Keratinocyte (primary cell): Measurements from ENCODE around the gene SLC41A3. TPM values are rescaled to one million over a fixed set of nuclear protein-coding genes. Genes with fewer than 3 reads are reported as not detected.

Experiments used
- DNase-seq: peaks from one replicate; pipeline ENCODE4 v3.0.0-alpha.2; 2011; ENCODE audit warnings: low read depth, missing footprints, low spot score
- FAIRE-seq: peaks from 2 replicates; lab custom pipeline; 2011; peaks lifted over from hg19 to GRCh38; lab: Jason Lieb, UNC
- H2AFZ ChIP-seq: 2 replicates; pipeline ENCODE4 v1.6.0; 2012; ENCODE audit warnings: low read length, control low read depth, inconsistent platforms; ENCODE audit not compliant: control insufficient read depth
- H3K27ac ChIP-seq: 2 replicates; pipeline ENCODE4 v1.5.1; 2011; ENCODE audit warnings: low read length; ENCODE audit not compliant: control insufficient read depth, insufficient read depth
- H3K27me3 ChIP-seq: 3 replicates; pipeline ENCODE4 v1.6.0; 2011; ENCODE audit warnings: low read length; ENCODE audit not compliant: control insufficient read depth, insufficient read depth; ENCODE audit errors: extremely low read depth
- H3K36me3 ChIP-seq, 2 experiments: 2 replicates in 1 of 2; 3 replicates in 1 of 2; pipeline ENCODE4 v1.5.1; 2011; ENCODE audit warnings: low read length in 2 of 2, mild to moderate bottlenecking in 1 of 2; ENCODE audit not compliant: control insufficient read depth in 2 of 2, insufficient read depth in 2 of 2; ENCODE audit errors: extremely low read depth in 1 of 2
- H3K4me1 ChIP-seq: 3 replicates; pipeline ENCODE4 v1.5.1; 2011; ENCODE audit warnings: low read length; ENCODE audit not compliant: control insufficient read depth, insufficient read depth; ENCODE audit errors: extremely low read depth
- H3K4me2 ChIP-seq: 3 replicates; pipeline ENCODE4 v1.6.0; 2011; ENCODE audit warnings: low read depth, low read length; ENCODE audit not compliant: control insufficient read depth, insufficient read depth; ENCODE audit errors: extremely low read depth
- H3K4me3 ChIP-seq, 3 experiments: fragments of 200-600 bp in 1 of 3; sonication (generic) in 1 of 3; 2 replicates in 2 of 3; 3 replicates in 1 of 3; pipeline ENCODE4 v1.5.1; 2011 to 2016; ENCODE audit warnings: low read length in 3 of 3, mild to moderate bottlenecking in 3 of 3, control low read depth in 2 of 3, inconsistent platforms in 1 of 3, low read depth in 1 of 3, mixed read lengths in 1 of 3, mixed run types in 1 of 3, moderate library complexity in 1 of 3; ENCODE audit not compliant: control insufficient read depth in 2 of 3, insufficient read depth in 2 of 3; ENCODE audit errors: extremely low read depth in 1 of 3
- H3K79me2 ChIP-seq: 2 replicates; pipeline ENCODE4 v1.6.0; 2012; ENCODE audit warnings: low read length; ENCODE audit not compliant: control insufficient read depth, insufficient read depth
- H3K9ac ChIP-seq: 3 replicates; pipeline ENCODE4 v1.6.0; 2011; ENCODE audit warnings: low read length; ENCODE audit not compliant: control insufficient read depth, insufficient read depth; ENCODE audit errors: extremely low read depth
- H3K9me1 ChIP-seq: 3 replicates; pipeline ENCODE4 v1.6.0; 2011; ENCODE audit warnings: low read length; ENCODE audit not compliant: control insufficient read depth, insufficient read depth; ENCODE audit errors: extremely low read depth
- H3K9me3 ChIP-seq: 2 replicates; pipeline ENCODE4 v1.5.1; 2012; ENCODE audit warnings: low read depth, low read length; ENCODE audit not compliant: control insufficient read depth
- H4K20me1 ChIP-seq: 3 replicates; pipeline ENCODE4 v1.6.0; 2011; ENCODE audit warnings: low read length; ENCODE audit not compliant: control insufficient read depth, insufficient read depth; ENCODE audit errors: extremely low read depth
- EZH2 ChIP-seq: IDR thresholded peaks from one replicate; pipeline ENCODE4 v1.6.1; 2012; ENCODE audit warnings: inconsistent platforms, mild to moderate bottlenecking, low read length, moderate library complexity
- dilution Hi-C: fragments of 300-500 bp; cut with MboI; formaldehyde crosslinking; loops from one replicate; pipeline ENCODE4 v1.7.0; 2020; ENCODE audit warnings: low sequenced_read_pairs; ENCODE audit not compliant: extremely low pct_ligation_motif_present
- polyA plus RNA-seq, 5 experiments: library from polyadenylated mRNA; depleted of rRNA in 3 of 5; stranded (reverse) in 3 of 5; stranded (forward) in 1 of 5; unstranded in 1 of 5; fragments of >200 nt; gene quantifications; 1 replicate in 1 of 5; 2 replicates in 3 of 5; 3 replicates in 1 of 5; pipeline versions ENCODE4 v1.2.1 to v1.2.3, GENCODE V29; 2011 to 2012; ENCODE audit warnings: missing spikeins in 2 of 5, low read depth in 1 of 5, low replicate concordance in 1 of 5
- TF ChIP-seq, protein P1 (sequence below), 3 experiments: IDR thresholded peaks in 1 of 3; conservative IDR thresholded peaks in 1 of 3; optimal IDR thresholded peaks in 1 of 3; 2 replicates in 2 of 3; 3 replicates in 1 of 3; pipeline versions ENCODE3 to v1.5.1; 2011; ENCODE audit warnings: low read length in 3 of 3, mild to moderate bottlenecking in 3 of 3, moderate library complexity in 2 of 3, control low read depth in 1 of 3, inconsistent platforms in 1 of 3; ENCODE audit not compliant: insufficient read depth in 2 of 3; ENCODE audit errors: extremely low read depth in 1 of 3

The SLC41A3 gene
- polyA plus RNA-seq, 1 donor (not counting 4 experiments of a cell fraction or from before 2014, with no cell fraction given) = 30.2 TPM

DNA sequence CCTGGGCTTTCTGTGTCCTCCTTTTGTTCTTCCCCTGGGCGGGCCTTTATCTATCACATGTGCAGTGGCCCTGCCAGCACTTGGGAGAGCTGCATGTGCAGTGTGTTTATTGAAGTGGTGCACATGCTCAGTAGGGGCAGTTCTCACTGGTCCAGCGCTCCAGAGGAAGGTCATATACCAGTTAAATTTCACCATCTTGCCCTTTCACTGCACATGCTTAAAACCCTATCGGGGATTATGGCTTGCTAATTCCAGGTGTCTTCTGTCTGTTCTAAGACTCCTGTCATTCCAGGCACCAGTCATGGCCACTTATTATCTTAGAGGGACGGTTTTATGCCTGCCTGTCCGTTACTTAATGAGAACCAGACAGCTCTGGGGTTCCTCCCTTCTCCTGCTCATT, 62.7 kb downstream of the SLC41A3 start:
- Histone ChIP-seq H4K20me1 (no peaks in the 10 kb centered on the region), H2AFZ (no peak overlapping the region), H3K36me3 (peaks cover 2 to 8% of the 10 kb centered on the region in 2 experiments), H3K27ac (no peak overlapping the region), H3K79me2 (no peaks in the 10 kb centered on the region), H3K4me2 (no peak overlapping the region), H3K27me3 (no peaks in the 10 kb centered on the region), H3K4me3 (no peak overlapping the region), H3K9me1 (no peaks in the 10 kb centered on the region), H3K9me3 (no peaks in the 10 kb centered on the region), H3K4me1 (no peaks in the 10 kb centered on the region), H3K9ac (no peak overlapping the region)
- dilution Hi-C loops = no loop called here
- TF ChIP-seq, protein P1, sequence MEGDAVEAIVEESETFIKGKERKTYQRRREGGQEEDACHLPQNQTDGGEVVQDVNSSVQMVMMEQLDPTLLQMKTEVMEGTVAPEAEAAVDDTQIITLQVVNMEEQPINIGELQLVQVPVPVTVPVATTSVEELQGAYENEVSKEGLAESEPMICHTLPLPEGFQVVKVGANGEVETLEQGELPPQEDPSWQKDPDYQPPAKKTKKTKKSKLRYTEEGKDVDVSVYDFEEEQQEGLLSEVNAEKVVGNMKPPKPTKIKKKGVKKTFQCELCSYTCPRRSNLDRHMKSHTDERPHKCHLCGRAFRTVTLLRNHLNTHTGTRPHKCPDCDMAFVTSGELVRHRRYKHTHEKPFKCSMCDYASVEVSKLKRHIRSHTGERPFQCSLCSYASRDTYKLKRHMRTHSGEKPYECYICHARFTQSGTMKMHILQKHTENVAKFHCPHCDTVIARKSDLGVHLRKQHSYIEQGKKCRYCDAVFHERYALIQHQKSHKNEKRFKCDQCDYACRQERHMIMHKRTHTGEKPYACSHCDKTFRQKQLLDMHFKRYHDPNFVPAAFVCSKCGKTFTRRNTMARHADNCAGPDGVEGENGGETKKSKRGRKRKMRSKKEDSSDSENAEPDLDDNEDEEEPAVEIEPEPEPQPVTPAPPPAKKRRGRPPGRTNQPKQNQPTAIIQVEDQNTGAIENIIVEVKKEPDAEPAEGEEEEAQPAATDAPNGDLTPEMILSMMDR (optimal IDR thresholded peaks at IDR 0.05 in 1 of 3, IDR thresholded peaks at IDR 0.05 in 1 of 3, conservative IDR thresholded peaks at IDR 0.05 in 1 of 3; ENCODE audit: extremely low read depth in 1 of 3, insufficient read depth in 2 of 3, low read length in 3 of 3) = no peak
- TF ChIP-seq EZH2 = no peak
- no peak for FAIRE-seq
- DNase-seq = no peak

DNA sequence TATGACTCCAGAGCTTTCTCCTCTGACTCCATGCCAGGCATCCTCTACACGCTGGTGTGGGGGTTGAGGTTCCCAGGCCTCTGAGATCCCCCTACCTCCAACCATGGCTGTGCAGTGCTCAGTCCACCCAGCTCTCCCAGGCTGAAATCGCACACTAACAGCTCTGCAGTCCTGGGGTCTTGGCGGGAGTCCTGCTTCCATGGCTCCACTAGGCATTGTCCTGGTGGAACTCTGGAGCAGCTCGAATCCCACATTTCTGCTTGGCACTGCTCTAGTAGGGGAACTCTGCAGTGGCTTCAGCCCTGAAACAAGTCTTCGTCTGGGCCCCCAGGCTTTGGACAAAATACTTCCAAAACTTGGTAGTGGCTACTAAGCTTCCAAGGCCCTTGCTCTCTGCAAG, 64.2 kb downstream of the SLC41A3 start:
- TF ChIP-seq, protein P1 (optimal IDR thresholded peaks at IDR 0.05 in 1 of 3, IDR thresholded peaks at IDR 0.05 in 1 of 3, conservative IDR thresholded peaks at IDR 0.05 in 1 of 3; ENCODE audit: extremely low read depth in 1 of 3, insufficient read depth in 2 of 3, low read length in 3 of 3) = no peak
- no peak for TF ChIP-seq EZH2

More for the DNA sequence above, 64.2 kb downstream of the SLC41A3 start:
- dilution Hi-C loops = no loop called here
- no peaks in the 10 kb centered on the region for H4K20me1 ChIP-seq
- FAIRE-seq (no peak), DNase-seq (no peak)
- no peaks in the 10 kb centered on the region for H3K9me1 ChIP-seq
- no peak overlapping the region for H3K4me3 ChIP-seq
- H3K79me2 ChIP-seq = no peaks in the 10 kb centered on the region
- no peak overlapping the region for H3K27ac ChIP-seq
- H3K36me3 ChIP-seq = peaks cover 2 to 6% of the 10 kb centered on the region in 2 experiments
- no peaks in the 10 kb centered on the region for H3K4me1 ChIP-seq
- no peak overlapping the region for H3K4me2 ChIP-seq
- no peak overlapping the region for H3K9ac ChIP-seq
- no peaks in the 10 kb centered on the region for H3K9me3 ChIP-seq
- no peaks in the 10 kb centered on the region for H3K27me3 ChIP-seq
- H2AFZ ChIP-seq = no peak overlapping the region
